NB4 (cell line): ENCODE measurements around the gene ASTN1.

Experiments used
- CTCF ChIP-seq: IDR thresholded peaks from one replicate; pipeline ENCODE4 v1.5.1; 2012; ENCODE audit warnings: low read depth, low read length
- MAX ChIP-seq: IDR thresholded peaks from 2 replicates; pipeline ENCODE4 v1.6.1; 2011; ENCODE audit warnings: low read depth, low read length

GRCh38 chr1:176903474-176903873 is 261.0 kb downstream of the ASTN1 start:
- no peak for TF ChIP-seq CTCF
- TF ChIP-seq MAX, result no peak
